GM12873 (cell line): ENCODE measurements around the gene CLCNKA.

Experiments
- TF ChIP-seq, protein P1 (sequence below): IDR thresholded peaks from 2 replicates; pipeline ENCODE4 v1.5.1; 2012; ENCODE audit warnings: low read depth, mild to moderate bottlenecking, moderate library complexity, low read length, control low read depth; ENCODE audit not compliant: insufficient read depth; ENCODE audit errors: missing control alignments

Gene CLCNKA

GRCh38 chr1:16066245-16066644 is 44.4 kb downstream of the CLCNKA start:
- TF ChIP-seq, protein P1, sequence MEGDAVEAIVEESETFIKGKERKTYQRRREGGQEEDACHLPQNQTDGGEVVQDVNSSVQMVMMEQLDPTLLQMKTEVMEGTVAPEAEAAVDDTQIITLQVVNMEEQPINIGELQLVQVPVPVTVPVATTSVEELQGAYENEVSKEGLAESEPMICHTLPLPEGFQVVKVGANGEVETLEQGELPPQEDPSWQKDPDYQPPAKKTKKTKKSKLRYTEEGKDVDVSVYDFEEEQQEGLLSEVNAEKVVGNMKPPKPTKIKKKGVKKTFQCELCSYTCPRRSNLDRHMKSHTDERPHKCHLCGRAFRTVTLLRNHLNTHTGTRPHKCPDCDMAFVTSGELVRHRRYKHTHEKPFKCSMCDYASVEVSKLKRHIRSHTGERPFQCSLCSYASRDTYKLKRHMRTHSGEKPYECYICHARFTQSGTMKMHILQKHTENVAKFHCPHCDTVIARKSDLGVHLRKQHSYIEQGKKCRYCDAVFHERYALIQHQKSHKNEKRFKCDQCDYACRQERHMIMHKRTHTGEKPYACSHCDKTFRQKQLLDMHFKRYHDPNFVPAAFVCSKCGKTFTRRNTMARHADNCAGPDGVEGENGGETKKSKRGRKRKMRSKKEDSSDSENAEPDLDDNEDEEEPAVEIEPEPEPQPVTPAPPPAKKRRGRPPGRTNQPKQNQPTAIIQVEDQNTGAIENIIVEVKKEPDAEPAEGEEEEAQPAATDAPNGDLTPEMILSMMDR: no peak

- TF ChIP-seq, protein P1: no peak
These were observed 45.4 kb downstream of the CLCNKA start for GRCh38 chr1:16067127-16067768.

DNA sequence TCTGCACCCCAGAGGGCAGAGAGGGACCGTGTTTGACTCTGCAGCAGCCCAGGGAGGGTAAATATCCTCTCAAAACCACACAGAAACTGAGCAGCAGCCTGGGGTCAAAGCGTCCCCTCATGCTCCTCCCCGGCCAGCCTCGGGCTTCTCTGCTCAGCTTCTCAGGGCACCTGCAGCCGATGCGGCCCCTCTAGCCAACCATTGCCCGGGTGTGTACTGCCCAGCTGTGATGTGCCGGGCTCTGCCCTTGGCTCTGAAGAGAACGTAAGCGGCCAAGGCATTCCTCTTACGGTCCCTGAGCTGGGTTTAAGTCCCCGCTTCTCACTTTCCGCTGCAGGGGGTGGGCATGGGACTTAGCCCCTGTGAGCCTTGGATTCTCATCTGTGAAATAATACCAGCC is 46.1 kb downstream of the CLCNKA start:
- TF ChIP-seq, protein P1: no peak

GRCh38 chr1:16068356-16069270 is 46.8 kb downstream of the CLCNKA start:
- TF ChIP-seq, protein P1: no peak

GRCh38 chr1:16070640-16071355 is 49.0 kb downstream of the CLCNKA start:
- TF ChIP-seq, protein P1: no peak

DNA sequence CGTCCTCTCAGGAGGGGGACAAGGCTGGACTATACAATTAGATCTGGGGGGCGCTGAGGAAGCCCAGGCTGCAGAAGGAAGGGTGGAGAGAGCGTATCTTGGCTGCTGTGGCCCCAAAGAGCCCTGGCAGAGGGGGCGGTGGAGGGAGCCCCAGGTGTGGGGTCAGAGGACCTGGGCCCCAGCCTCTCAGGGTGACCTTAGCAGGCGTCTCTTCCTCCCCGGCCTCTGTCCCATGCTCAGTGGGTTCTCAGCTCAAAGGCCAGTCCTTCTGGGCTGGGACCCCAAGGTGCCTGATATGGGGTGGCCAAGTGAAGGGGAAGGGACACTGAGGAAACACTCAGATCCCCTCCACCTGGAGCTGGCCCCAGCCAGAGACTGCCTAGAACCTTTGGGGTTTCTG is 49.8 kb downstream of the CLCNKA start:
- TF ChIP-seq, protein P1: no peak

DNA sequence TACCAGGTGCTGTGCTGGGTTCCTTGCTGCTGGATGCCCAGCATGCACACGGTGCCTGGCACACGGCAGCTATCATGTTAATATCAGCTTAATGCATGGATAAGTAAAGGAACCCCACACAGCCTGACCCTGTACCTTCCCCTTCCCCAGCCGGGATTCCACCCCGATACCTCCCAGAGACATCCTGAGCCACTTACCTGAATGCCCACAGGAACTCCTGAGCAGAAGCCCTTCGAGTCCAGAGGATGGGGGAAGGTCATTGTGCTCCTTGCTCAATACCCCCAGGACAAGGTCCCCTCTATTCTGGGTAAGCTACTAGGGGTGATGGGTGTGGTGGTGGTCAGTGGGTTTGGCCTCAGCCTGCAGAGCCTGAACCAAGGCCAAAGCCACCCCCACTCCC is 50.3 kb downstream of the CLCNKA start:
- TF ChIP-seq, protein P1: no peak
